ENCODE data around the gene NEK1.

GRCh38 chr4:169404960-169405359 lies 207.4 kb downstream of the NEK1 start:
- TF ChIP-seq CTCF (IDR thresholded peaks at IDR 0.05), result no peak
- TF ChIP-seq POLR2A (IDR thresholded peaks at IDR 0.05), result no peak
